Suppressor macrophage treated with lipopolysaccharide for 1 hour (primary cell): ENCODE data around the gene CD68.

Experiments
- DNase-seq, 3 donors: peaks; one replicate each; pipeline ENCODE4 v3.0.0-alpha.2; 2020 to 2022

The CD68 gene

GRCh38 chr17:7559320-7560171 lies 19.9 kb upstream of the CD68 start:
- no peak for DNase-seq

GRCh38 chr17:7560172-7561027 lies 19.0 kb upstream of the CD68 start:
- DNase-seq = peak; percentile 63 to 81 (median 70)

- DNase-seq = peak; percentile 87 to 92 (median 90)
These were observed 18.3 kb upstream of the CD68 start for GRCh38 chr17:7561028-7561575.

GRCh38 chr17:7561589-7562207 lies 17.7 kb upstream of the CD68 start, which contains the start of gene SENP3:
TSS of gene SENP3 (plus strand) at chr17:7561919. CDS start at chr17:7563077, 1,158 bp downstream.
- DNase-seq = peak; percentile 95 to 98 (median 98)

GRCh38 chr17:7562208-7562605 lies 17.2 kb upstream of the CD68 start:
- no peak for DNase-seq

DNA sequence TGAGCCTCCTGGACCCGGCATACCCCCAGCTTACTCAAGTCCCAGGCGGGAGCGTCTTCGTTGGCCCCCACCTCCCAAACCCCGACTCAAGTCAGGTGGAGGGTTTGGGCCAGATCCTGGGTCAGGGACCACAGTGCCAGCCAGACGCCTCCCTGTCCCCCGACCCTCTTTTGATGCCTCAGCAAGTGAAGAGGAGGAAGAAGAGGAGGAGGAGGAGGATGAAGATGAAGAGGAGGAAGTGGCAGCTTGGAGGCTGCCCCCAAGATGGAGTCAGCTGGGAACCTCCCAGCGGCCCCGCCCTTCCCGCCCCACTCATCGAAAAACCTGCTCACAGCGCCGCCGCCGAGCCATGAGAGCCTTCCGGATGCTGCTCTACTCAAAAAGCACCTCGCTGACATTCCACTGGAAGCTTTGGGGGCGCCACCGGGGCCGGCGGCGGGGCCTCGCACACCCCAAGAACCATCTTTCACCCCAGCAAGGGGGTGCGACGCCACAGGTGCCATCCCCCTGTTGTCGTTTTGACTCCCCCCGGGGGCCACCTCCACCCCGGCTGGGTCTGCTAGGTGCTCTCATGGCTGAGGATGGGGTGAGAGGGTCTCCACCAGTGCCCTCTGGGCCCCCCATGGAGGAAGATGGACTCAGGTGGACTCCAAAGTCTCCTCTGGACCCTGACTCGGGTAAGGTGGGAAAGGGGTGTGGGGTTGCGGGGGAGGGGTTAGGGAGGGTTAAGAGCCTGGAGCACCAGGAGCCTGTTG lies 16.1 kb upstream of the CD68 start:
- no peak for DNase-seq

DNA sequence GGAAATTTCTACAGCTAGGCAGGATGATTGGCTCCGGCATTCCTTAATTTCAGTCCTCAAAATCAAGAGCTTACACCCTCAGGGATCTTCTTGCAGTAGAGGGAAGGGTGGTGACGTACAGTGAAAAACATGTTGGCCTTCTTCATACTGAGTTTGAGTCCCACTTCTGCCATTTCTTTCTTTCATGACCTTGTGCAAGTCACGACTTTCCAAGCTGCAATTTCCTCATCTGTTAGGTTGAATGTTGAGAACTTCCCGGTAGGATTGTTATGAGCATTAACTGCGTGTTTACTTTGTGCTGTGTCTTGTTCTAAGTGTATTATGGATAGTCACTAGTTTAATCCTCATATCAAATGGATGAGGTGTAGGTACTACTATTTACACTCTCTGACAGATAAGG lies 9.9 kb upstream of the CD68 start:
- DNase-seq = peak in 2 of 3 donors; percentile 37 to 39

DNA sequence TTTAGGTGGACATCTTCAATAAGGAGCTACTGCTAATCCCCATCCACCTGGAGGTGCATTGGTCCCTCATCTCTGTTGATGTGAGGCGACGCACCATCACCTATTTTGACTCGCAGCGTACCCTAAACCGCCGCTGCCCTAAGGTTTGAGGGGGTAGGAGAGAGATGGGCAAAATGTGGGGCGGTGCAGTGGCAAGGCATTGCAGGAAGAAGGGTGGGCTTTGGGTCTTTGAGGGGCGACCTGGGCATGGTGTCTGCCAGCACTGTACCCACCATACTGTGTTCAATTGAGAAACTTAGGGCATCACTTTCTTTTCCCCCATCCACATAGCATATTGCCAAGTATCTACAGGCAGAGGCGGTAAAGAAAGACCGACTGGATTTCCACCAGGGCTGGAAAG lies 9.1 kb upstream of the CD68 start:
- DNase-seq = no peak

- DNase-seq = no peak
These were observed 7.2 kb upstream of the CD68 start for GRCh38 chr17:7572338-7572587.

GRCh38 chr17:7572588-7573323 lies 6.7 kb upstream of the CD68 start:
- DNase-seq = peak; percentile 99 to 100 (median 100)

DNA sequence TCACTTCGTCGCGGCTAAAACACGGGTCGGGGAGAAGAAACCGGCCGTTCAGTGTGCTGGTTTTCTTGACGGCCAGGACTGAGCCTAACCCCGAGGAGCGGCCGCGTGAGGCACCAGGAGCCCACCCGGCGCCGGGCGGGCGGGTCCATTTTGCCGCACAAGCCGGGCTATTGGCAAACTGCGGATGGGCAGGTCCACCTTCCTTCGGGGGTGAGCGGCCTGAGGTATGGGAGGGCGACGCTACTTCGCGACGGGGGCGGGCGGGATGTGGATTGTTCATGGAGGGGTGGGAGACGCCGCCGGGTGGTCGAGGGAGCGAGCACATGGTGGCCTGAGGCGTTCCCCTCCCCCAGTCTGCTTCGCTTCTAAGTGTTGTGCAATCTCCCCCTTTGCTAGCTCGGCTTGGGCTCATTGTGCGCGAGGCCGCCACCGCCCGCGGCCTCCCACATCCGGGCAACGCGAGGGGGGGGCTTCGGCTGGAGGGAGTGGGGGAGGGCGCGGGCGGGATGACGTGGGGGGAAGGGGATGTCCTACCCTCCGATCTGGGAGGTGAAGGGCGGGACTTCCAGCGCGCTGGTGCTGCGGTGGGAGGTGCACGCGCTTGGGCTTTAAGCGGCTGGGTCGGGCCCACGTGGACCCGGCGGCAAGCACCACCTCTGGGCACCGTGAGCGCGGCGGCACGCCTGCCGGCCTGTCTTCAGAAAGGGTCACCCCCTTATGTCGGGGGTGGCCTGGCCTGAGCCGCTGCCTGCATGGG lies 5.9 kb upstream of the CD68 start:
- DNase-seq = peak; percentile 93 to 97 (median 95)

DNA sequence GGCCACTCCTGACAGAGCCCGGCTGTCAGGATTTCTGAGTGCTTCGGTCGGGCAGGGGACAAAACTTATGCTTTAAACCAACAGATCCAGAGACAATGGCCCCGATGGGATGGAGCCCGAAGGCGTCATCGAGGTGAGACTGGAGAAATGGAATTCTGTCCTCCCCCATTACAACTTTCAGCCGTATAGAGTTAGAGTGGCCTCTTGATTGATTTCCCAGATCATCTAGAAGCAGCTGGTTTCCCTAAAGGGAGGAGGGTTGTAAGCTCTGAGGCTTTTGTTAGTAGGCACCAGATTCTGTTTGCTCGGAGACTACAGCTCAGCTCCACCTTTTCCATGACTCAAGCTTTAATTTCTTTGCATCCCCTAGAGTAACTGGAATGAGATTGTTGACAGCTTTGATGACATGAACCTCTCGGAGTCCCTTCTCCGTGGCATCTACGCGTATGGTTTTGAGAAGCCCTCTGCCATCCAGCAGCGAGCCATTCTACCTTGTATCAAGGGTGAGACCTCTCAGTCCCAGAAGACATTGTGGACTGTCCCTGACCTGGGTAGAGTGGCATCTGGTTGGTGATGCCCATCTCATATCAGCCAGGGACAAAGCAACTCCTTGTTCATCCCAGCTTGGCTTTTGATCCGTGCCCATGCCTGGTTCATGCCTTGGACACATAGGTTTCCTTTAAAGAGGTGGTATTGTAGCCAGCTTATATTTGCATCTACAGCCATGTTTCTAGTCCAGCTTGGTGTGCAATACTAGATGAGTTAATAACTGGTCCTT lies 5.1 kb upstream of the CD68 start:
- peak in 1 of 3 donors; percentile 33 for DNase-seq

DNA sequence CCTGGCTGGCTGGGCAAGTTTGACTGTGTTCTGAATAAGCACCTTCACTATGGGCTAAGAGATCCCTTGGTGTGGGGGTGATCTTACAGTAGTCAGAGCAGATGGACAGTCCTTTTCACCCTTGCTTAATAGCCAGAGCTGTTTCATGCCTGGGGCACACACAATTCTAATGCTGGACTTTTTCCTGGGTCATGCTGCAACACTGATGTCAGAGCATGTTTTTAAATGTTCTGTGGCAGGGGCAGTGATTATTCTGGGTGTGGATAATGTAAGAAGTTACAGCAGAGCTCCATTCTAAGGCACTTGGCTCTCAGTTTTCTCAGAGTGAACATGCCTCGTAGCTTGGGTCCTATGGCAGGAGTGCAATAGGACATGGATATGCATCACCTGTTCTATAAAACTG lies 4.0 kb upstream of the CD68 start:
- DNase-seq = peak in 1 of 3 donors; percentile 33

DNA sequence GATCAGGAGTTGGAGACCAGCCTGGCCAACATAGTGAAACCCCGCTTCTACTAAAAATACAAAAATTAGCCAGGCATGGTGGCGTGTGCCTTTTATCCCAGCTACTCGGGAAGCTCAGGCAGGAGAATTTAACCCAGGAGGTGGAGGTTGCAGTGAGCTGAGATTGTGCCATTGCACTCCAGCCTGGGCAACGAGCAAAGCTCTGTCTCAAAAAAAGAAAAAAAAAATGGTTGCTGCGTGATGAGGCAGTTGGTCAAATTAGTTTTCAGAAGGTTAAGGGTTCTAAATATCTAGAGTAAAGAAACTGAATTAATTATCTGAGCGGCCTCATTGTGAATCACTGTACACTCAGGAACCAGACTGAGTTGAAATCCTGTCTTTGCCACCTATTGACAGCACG lies 3.5 kb upstream of the CD68 start:
- no peak for DNase-seq

DNA sequence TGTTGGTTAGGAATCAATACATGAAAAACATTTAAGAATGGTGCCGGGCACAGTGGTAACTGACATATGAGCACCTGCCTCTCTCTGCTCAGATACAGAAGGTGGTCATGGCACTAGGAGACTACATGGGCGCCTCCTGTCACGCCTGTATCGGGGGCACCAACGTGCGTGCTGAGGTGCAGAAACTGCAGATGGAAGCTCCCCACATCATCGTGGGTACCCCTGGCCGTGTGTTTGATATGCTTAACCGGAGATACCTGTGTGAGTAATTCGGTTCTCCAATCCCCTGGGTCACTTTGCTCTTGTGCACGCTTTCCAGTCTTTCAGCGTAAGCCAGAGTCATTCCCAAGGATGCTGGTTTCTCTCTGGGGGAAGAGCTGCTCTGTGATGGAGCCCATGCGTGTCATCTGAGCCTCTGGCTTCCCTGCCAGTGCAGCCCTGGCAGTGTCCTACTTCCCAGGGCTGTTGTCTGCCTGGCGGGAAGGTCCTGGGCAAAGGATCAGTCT lies 3.0 kb upstream of the CD68 start:
- DNase-seq = no peak

DNA sequence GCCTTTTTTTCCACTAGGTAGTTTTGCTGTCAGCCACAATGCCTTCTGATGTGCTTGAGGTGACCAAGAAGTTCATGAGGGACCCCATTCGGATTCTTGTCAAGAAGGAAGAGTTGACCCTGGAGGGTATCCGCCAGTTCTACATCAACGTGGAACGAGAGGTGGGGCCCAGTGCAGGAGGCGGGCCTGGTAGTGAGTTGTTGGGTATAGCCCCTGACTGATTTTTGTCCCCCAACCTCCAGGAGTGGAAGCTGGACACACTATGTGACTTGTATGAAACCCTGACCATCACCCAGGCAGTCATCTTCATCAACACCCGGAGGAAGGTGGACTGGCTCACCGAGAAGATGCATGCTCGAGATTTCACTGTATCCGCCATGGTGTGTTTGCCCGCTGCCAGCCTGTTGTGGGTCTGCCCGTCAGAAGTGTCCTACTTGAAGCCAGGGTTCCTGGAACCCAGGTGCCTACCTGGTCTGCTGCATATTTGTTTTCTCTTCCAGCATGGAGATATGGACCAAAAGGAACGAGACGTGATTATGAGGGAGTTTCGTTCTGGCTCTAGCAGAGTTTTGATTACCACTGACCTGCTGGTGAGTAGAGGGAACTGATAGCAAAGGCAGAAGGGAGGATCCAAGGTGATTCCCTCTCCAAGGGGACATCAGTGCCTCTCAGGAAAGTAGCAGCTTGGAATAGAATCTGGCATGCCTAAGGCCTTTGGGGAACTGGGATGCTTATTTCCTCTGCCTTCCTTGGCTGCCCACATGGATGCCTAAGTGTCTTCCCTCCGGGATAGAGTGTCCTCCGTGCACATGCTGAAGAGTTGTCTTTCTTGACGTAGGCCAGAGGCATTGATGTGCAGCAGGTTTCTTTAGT lies 1.9 kb upstream of the CD68 start:
- no peak for DNase-seq

DNA sequence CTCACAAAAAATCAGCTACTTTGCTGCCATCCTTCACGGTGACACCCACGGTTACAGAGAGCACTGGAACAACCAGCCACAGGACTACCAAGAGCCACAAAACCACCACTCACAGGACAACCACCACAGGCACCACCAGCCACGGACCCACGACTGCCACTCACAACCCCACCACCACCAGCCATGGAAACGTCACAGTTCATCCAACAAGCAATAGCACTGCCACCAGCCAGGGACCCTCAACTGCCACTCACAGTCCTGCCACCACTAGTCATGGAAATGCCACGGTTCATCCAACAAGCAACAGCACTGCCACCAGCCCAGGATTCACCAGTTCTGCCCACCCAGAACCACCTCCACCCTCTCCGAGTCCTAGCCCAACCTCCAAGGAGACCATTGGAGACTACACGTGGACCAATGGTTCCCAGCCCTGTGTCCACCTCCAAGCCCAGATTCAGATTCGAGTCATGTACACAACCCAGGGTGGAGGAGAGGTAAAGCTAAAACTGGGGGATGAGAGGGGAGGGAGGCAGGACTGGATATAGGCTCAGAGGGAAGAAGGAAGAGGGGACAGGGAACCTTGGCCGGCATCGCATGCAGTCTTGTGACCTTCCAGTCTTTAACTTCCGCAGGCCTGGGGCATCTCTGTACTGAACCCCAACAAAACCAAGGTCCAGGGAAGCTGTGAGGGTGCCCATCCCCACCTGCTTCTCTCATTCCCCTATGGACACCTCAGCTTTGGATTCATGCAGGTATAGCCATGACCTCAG lies 581 bp downstream of the CD68 start:
- peak; percentile 48 to 64 (median 49) for DNase-seq
